Measurements from ENCODE around the gene SNRNP200. TPM values are rescaled to one million over a fixed set of nuclear protein-coding genes. Genes with fewer than 3 reads are reported as not detected.

The SNRNP200 gene
- total RNA-seq, 2 experiments from 2014 or later, result 175 to 178 TPM

- H3K9me3 Mint-ChIP-seq, result no peaks in the 10 kb centered on the region
- DNase-seq (no peak), ATAC-seq (no peak)
- peaks cover 17% of the 10 kb centered on the region for H3K4me1 Mint-ChIP-seq (ENCODE audit: low read depth)
- H3K36me3 Mint-ChIP-seq (ENCODE audit: low read depth), result peaks cover 74% of the 10 kb centered on the region
- no peak overlapping the region for H3K4me3 Mint-ChIP-seq
- no peak for TF ChIP-seq CTCF (IDR thresholded peaks at IDR 0.05)
- ChIA-PET POLR2A (interaction anchor here (1.0 kb wide), 1 partner anchor 39 kb away, joined by 3 read pairs; no protein-coding TSS in a partner anchor), CTCF (no interaction called here)
- intact Hi-C loops (cut with micrococcal nuclease), result no loop called here
- no peak overlapping the region for H3K27ac Mint-ChIP-seq
- H3K27me3 Mint-ChIP-seq, result no peaks in the 10 kb centered on the region
These were observed 42.0 kb upstream of the SNRNP200 start for GRCh38 chr2:96347395-96347794.

DNA sequence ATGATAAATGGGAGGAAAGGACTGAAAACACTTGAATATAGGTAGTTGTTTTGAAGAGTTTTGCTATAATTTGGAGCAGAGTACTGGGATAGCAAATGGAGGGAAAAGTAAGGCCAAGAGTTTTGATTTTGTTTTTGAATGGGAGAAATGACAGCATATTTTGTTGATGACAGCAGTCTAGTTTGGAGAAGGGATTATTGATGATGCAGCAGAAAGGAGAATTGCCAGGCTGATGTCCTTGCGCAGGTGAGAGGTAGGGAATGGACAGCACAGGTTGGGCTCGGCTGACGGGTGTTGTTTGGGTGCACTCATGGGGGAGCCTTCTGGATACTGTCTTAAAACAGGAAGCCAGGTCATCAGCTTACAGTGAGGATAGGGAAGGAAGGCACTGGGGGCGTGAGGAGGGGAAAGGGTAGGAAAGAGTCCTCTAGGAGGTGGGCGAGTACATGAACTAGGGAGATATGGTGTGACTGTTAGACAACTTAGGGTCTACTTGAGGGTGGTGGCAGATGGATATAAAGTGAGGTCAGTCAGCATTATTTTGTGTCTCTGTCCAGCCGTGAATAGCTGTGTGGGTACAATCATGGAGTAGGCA is 40.6 kb upstream of the SNRNP200 start:
- H3K4me1 Mint-ChIP-seq (ENCODE audit: low read depth), result peaks cover 32% of the 10 kb centered on the region
- TF ChIP-seq CTCF (IDR thresholded peaks at IDR 0.05), result no peak
- H3K36me3 Mint-ChIP-seq (ENCODE audit: low read depth), result peaks cover 79% of the 10 kb centered on the region
- ChIA-PET POLR2A (interaction anchor here (1.0 to 2.3 kb wide), 5 partner anchors 9 to 173 kb away, joined by 3 to 13 read pairs (median 3); partner anchors contain the start of gene NCAPH), CTCF (interaction anchor here (1.1 to 2.1 kb wide), 3 partner anchors 14 to 61 kb away, joined by 3 to 8 read pairs (median 3); no protein-coding TSS in a partner anchor)
- no peak overlapping the region for H3K27ac Mint-ChIP-seq
- intact Hi-C loops (cut with micrococcal nuclease), result no loop called here
- no peak overlapping the region for H3K4me3 Mint-ChIP-seq
- no peaks in the 10 kb centered on the region for H3K9me3 Mint-ChIP-seq
- H3K27me3 Mint-ChIP-seq, result no peaks in the 10 kb centered on the region
- ATAC-seq (no peak), DNase-seq (no peak)

GRCh38 chr2:96345438-96345837 is 40.1 kb upstream of the SNRNP200 start:
- peaks cover 35% of the 10 kb centered on the region for H3K4me1 Mint-ChIP-seq (ENCODE audit: low read depth)
- no peak for TF ChIP-seq CTCF (IDR thresholded peaks at IDR 0.05)
- ChIA-PET CTCF (interaction anchor here (1.1 to 2.1 kb wide), 3 partner anchors 13 to 20 kb away, joined by 3 to 8 read pairs (median 4); no protein-coding TSS in a partner anchor), POLR2A (interaction anchor here (0.8 to 2.3 kb wide), 7 partner anchors 10 to 209 kb away, joined by 3 to 13 read pairs (median 3); partner anchors contain the start of gene NCAPH)
- H3K4me3 Mint-ChIP-seq, result no peak overlapping the region
- intact Hi-C loops (cut with micrococcal nuclease), result no loop called here
- H3K9me3 Mint-ChIP-seq, result no peaks in the 10 kb centered on the region
- peaks cover 78% of the 10 kb centered on the region for H3K36me3 Mint-ChIP-seq (ENCODE audit: low read depth)
- no peak for DNase-seq
- H3K27me3 Mint-ChIP-seq, result no peaks in the 10 kb centered on the region
- ATAC-seq, result no peak
- peak overlapping the region; percentile 55 for H3K27ac Mint-ChIP-seq

DNA sequence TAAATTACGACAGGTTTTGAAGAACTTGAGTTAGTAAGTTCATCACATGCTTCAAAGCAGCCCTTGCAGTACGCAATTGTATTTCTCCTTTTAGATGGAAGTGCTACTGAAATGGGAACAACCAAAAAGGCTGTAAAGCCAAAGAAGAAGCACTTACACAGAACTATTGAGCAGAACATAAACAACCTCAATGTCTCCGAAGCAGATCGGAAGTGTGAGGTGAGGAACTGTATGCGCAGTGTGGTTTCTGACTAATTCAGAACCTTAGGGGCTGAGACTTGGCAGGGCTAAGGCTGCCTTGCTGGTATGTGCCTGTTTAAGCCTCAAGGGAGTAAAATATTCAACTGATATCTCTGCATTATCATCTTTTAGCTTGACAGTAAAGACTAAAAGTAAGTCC is 38.7 kb upstream of the SNRNP200 start:
- DNase-seq, result peak; percentile 56
- intact Hi-C loops (cut with micrococcal nuclease), result loop anchor here (5.0 kb wide), 1 partner anchor 37 kb away; the partner anchor contains the start of gene SNRNP200
- CTCF ChIA-PET, result interaction anchor here (0.7 to 2.1 kb wide), 5 partner anchors 8 to 64 kb away, joined by 3 to 8 read pairs (median 4); partner anchors contain the start of gene NCAPH

More for the DNA sequence above, 38.7 kb upstream of the SNRNP200 start:
- Mint-ChIP-seq H3K27ac (peak overlapping the region; percentile 68), H3K4me3 (no peak overlapping the region), H3K9me3 (no peaks in the 10 kb centered on the region), H3K27me3 (no peaks in the 10 kb centered on the region), H3K36me3 (ENCODE audit: low read depth) (peaks cover 76% of the 10 kb centered on the region), H3K4me1 (ENCODE audit: low read depth) (peaks cover 40% of the 10 kb centered on the region)
- POLR2A ChIA-PET, result interaction anchor here (0.9 to 2.3 kb wide), 5 partner anchors 9 to 38 kb away, joined by 3 to 13 read pairs (median 3); partner anchors contain the start of gene NCAPH
- no peak for TF ChIP-seq CTCF (IDR thresholded peaks at IDR 0.05)
- ATAC-seq, result peak; percentile 79
